ENCODE measurements around the gene MAP3K5.

MAP3K5 gene

DNA sequence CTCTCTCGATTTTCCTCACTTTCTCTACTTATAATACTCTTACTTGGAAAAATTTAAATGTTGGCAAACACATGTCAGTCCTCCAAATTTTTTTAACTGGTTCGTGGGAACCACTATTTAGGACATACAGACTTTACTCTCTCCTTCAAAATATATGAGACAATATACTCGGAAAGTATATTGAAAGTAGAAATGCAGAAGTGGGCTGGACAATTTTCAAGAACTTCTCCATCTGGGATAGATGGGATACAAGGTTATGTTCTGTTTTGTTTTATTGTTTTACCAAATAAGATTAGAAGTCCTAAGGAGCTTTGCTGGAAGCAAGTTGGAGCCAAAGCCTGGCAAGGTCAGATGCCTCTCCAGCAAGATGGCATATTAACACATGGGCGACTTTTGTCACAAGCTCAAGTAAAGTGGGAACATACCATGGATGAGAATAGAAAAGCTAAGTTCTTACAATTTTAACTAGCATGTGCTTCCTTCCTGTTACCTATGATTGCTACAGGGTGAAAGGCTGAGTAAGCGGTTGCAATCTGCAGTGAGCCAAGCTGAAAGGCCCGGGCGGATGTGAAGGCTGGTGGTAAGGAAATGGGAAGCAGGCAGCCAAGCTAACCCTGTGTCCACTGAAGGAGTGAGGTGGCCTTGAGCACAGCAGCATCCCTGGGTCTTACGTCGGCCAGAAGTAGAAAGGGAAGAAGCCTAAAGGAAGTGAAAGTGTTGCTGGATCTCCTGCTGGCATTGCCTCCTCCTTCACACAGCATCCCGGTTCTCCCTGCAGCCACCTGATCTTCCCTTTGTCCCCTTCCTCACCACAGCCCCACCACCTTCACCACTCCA, 7.1 kb downstream of the MAP3K5 start:
- TF ChIP-seq, protein P1, sequence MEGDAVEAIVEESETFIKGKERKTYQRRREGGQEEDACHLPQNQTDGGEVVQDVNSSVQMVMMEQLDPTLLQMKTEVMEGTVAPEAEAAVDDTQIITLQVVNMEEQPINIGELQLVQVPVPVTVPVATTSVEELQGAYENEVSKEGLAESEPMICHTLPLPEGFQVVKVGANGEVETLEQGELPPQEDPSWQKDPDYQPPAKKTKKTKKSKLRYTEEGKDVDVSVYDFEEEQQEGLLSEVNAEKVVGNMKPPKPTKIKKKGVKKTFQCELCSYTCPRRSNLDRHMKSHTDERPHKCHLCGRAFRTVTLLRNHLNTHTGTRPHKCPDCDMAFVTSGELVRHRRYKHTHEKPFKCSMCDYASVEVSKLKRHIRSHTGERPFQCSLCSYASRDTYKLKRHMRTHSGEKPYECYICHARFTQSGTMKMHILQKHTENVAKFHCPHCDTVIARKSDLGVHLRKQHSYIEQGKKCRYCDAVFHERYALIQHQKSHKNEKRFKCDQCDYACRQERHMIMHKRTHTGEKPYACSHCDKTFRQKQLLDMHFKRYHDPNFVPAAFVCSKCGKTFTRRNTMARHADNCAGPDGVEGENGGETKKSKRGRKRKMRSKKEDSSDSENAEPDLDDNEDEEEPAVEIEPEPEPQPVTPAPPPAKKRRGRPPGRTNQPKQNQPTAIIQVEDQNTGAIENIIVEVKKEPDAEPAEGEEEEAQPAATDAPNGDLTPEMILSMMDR (IDR thresholded peaks at IDR 0.05; ENCODE audit: low read depth, low read length), result no peak
- DNase-seq (ENCODE audit: extremely low read depth, low read depth), result no peak

- no peak for DNase-seq (ENCODE audit: extremely low read depth, low read depth)
- TF ChIP-seq, protein P1 (IDR thresholded peaks at IDR 0.05; ENCODE audit: low read depth, low read length), result no peak
Observed at GRCh38 chr6:136784271-136784664, 8.0 kb downstream of the MAP3K5 start.

DNA sequence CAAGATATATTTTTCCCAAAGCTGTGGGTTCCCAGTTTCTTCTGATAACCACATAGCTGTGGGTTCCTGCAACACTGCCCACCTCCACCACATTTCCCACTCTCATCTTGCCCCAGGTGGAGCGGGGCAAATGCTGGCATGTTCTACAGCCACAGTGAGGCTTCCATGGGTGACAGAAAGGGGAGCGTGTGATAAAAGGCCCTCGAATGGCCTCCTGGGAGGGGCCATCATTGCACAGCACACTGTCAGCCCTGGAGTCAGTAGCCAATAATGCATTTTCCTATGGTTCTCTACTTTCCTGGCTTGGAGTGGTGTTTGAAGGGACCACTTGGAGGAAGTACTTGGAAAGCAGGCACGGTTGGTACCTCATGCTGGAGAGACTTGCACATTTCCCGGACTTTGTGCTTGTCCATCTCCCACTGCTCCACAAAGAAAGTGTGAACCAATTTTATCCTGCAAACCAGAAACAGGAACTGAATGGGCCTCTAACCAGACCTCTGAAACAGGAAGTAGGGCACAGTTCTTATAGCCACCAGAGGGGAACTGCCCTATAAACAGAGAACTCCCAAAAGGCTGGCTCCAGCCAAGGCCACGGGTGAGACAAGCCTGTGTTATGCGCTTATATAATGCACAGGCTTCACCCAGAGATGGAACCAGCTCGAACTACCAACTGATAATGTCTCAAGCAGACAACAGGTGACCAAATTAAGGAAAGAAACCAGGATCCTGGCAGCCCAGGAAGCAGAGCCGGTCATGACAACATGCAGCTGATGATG, 8.6 kb downstream of the MAP3K5 start:
- DNase-seq (ENCODE audit: extremely low read depth, low read depth), result no peak
- TF ChIP-seq, protein P1 (IDR thresholded peaks at IDR 0.05; ENCODE audit: low read depth, low read length), result no peak

GRCh38 chr6:136783021-136783420, 9.3 kb downstream of the MAP3K5 start:
- no peak for DNase-seq (ENCODE audit: extremely low read depth, low read depth)
- TF ChIP-seq, protein P1 (IDR thresholded peaks at IDR 0.05; ENCODE audit: low read depth, low read length), result no peak

- DNase-seq (ENCODE audit: extremely low read depth, low read depth), result no peak
- TF ChIP-seq, protein P1 (IDR thresholded peaks at IDR 0.05; ENCODE audit: low read depth, low read length), result no peak
Observed at GRCh38 chr6:136782021-136782770, 10.1 kb downstream of the MAP3K5 start.

DNA sequence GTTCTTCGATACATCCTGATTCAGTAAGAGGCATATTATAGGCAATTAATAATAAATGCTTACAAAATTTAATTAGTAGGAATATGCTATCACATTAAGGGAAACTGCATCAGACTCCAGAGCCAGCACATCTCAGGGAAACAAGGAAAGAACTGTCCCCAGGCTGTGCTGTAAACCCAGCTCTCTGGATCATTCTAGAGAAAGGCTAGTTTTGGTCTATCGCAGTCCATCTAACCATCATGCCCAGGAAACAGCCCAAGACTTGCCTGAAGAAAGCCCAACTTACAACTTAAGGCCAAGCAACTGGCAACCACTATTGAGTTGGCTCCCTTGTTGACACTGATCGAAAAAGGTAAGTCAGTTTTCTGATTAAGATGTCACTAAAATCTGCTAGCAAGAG, 11.3 kb downstream of the MAP3K5 start:
- TF ChIP-seq, protein P1 (IDR thresholded peaks at IDR 0.05; ENCODE audit: low read depth, low read length), result no peak
- no peak for DNase-seq (ENCODE audit: extremely low read depth, low read depth)
